T-helper 22 cell (primary cell): Measurements from ENCODE around the gene PLPPR5.

Experiments
- DNase-seq: peaks from one replicate; pipeline ENCODE4 v3.0.0-alpha.2; 2020; ENCODE audit warnings: low read depth

The PLPPR5 gene

GRCh38 chr1:98967122-98967521, 37.5 kb downstream of the PLPPR5 start:
- DNase-seq, result no peak

DNA sequence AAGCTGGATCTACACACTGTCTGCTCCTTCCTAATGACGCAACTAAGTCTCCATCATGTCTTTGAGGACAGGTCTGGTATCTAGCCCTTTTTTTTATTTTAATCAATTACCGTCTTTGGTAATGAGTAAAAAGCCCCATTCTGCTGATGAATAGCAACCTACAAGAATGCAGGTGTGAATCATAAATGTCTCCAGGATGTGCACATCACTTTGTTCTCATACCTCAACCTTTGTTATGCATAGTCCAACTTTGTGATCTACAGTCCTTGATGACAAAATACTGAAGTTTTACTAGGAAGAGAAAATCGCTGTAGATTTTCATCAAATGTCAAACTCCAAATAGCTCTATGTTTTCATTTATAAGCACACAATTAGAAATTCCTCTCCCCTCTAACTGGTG, 39.3 kb downstream of the PLPPR5 start:
- no peak for DNase-seq

DNA sequence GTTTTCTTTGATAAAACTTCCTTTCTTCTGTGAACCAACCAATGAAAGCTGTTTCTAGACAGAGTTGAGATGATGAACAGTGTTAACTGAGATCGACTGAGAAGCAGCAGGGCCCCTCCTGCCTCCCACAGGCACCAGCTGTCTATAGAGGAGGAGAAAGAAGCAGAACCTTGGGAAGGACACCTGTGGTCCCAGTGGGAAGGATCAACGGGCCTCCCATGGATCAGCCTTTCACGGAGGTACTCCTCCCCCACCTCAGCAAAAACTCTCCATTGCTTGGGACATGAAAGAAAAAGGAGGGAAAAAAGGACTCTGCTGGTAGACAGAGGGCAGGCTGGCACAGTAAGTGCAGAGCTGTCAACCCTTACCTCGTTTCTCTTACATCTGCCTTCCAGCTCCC, 40.5 kb downstream of the PLPPR5 start:
- no peak for DNase-seq

DNA sequence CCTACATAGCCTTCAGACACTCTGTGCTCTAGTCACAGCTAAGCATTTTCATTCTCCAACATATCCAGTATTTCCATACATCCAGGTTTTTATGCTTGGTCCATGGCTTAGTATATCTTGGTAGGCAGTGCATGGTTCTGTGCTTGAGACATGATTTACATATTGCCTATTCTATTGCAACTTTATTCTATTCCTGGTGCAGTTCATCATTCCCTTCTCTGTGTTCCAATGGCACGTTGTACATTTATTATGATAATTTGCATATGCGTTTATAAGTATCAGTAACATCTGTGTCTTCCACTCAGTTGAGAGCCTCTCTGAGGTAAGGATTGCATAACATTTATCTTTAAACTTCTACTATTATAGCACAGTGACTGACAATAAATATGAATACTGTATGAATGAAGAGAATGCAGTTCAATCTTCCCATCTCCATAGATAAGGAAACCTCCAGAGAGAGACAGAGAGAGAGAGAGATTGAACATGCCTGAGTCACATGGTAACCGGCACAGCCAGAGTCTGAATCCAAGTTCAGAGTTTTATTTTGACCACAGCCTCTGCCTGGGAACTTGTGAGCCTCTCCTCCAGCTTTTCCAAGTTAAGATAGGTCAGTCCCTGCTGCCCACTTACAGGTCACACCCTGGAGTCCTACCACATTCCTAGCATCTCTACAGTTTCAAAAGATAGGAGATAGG, 41.5 kb downstream of the PLPPR5 start:
- no peak for DNase-seq

DNA sequence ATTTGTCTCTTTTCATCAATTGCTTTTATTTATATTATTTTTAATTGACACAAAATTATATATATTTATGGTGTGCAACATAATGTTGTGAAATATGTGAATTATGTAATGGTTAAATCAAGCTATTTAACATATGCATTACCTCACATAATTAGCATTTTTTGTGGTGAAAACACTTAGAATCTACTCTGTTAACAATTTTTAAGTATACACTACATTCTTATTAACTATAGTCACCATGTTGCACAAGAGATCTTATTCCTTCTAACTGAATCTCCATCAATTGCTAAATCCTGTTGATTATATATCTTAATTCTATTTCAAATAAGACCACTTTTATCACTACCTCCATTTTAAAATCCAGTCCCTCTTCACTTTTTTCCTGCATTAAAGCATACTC, 42.5 kb downstream of the PLPPR5 start:
- no peak for DNase-seq

DNA sequence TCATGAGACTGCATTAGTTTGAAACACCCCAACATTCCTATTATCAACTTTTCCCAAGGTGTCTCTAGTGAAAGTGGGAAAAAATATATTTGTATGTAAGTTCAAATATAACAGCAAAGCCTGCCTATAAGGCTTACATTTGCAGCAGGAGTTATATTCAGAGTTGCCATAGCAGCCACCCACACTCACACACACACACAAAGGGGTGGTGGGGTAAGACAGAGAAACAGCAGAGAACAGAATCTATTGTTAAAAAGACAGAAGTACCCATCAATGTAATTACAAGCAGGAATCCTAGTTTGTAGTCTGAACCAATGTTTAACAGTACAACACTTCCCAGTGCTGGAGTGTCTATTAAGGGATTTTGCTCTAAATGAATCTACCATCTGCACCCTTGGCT, 55.0 kb downstream of the PLPPR5 start:
- no peak for DNase-seq

- DNase-seq, result no peak
These were observed 55.5 kb downstream of the PLPPR5 start for GRCh38 chr1:98949166-98949565.

DNA sequence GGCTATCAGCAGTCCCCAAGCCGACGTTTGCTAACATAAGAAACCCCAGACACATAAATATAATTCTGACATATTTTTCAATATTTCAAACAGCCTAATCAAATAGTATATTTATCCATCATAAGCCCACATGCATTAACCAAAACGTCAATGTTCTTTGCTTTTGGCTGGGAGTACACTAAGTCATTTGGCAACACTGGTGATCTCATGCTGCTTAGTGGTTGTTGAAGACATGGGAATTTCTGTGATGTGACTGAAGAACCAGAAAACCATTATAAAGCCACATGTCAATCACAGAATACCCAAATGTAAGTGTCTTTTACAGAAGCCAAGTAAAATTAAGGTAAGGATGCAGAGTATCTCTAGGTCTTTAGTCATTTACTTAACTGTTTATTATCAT, 57.6 kb downstream of the PLPPR5 start:
- no peak for DNase-seq

DNA sequence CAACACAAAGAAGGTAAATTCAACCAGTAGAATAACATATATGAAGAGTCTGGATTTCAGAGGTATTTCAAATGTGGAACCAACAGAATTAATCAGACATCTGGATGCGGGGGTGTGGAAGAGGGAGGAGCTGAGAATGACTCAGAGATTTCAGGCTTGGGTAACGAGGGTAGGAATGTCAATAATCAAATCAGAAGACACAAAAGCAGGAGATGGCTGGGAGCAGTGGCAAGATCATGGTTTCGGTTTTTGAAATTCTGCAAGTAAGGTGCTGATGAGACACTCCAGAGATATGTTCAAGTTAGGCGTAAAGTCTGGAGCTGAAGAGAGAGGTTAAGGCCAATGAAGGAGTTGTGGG, 64.0 kb downstream of the PLPPR5 start:
- no peak for DNase-seq

DNA sequence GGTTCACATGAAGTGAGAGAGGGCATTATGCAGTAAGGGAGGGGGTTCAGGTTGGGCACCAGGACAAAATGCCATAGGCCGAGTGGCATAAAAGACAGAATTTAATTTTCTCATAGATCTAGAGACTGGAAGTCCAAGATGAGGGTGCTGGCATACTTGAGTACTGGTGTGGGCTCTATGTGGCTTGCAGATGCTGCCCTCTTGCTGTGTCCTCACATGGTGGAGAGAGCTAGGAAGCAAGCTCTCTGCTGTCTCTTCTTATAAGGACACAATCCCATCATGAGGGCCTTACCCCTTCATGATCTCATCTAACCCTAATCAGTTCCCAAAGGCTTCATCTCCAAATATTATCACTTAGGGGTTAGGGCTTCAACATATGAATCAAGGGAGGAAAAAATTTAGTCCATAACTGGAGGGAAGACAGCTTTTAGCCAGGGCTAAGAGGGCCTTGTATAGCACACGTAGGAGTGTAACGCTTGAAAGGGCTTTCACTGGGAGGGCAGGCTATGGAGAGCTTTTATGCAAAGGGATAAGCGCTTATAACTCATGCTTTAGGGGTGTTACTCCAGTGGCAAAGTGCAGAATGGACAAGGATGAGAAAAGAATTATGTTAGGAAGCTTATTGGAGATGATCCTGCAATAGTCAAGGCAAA, 64.5 kb downstream of the PLPPR5 start:
- DNase-seq, result no peak

DNA sequence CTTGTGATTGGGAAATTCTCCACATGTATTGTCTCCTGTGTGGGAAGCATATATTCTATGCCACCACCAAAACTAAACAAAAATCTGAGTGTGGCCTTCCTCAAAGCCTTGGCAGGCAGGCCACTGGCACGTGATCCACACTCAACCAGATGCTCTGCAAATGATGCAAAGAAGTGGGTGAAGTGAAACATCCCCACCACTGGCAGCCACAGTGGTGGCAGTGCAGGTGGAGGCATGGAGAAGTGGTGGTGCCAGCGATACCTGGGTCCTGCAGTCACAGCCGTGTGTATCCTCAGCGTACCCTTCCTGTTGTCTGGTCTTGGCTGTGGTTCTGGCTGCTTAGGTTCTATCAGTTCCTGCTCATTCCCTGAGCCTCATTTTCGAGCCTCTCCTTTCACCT, 65.2 kb downstream of the PLPPR5 start:
- no peak for DNase-seq

GRCh38 chr1:98937347-98937746, 67.3 kb downstream of the PLPPR5 start:
- no peak for DNase-seq

DNA sequence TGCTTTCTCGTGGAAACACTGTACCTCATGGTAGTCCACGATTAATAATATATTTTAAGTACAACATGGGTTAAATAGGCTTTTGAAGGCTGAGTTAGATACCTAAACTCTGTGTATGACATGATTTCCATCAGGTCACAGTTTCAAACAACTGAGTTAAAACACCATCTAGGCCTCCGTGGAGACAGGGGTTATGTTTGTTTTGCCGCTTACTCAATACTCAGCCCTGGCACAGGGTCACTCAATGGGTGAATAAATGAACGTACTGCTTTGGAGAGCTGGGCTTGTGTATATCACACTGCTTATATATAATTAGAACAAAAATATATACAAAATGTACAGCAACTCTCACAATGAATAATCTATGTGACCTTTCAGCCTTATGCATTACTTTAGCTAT, 72.5 kb downstream of the PLPPR5 start:
- no peak for DNase-seq

GRCh38 chr1:98931128-98931835, 73.4 kb downstream of the PLPPR5 start:
- DNase-seq, result no peak

- no peak for DNase-seq
These were observed 75.2 kb downstream of the PLPPR5 start for GRCh38 chr1:98929437-98929836.

- no peak for DNase-seq
These were observed 78.1 kb downstream of the PLPPR5 start for GRCh38 chr1:98926597-98926996.

GRCh38 chr1:98924977-98925376, 79.7 kb downstream of the PLPPR5 start:
- no peak for DNase-seq

- no peak for DNase-seq
These were observed 81.0 kb downstream of the PLPPR5 start for GRCh38 chr1:98923667-98924066.

GRCh38 chr1:98921817-98922216, 82.8 kb downstream of the PLPPR5 start:
- no peak for DNase-seq

DNA sequence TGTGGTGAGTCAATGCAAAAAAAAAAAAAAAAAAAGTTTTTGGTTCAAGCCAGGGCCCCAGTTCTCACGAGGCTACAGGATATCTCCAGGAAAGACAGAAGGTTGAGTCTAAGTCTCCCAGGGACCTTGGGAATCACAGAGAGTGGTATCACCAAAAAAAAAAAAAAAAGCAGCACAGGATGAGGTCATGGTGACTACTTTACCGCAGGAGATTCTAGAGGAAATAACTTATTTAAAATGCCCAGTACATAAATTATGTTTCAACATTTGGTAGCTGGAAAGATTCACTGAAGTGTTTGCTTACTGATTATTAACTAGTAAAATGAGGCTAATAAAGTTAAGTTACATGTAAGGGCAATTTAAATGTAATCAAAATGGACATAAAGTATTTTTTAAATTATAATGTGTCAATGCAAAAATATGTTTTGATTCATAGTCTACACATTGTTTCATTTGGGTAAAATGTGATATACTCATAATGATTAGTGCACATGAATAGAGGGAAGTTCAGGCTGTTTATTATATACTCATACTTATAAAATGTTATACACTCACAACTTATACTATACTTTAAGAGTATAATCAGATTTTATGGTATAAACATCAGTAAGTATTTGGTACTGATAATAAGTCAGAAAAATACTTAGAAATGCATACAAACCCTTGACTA, 84.1 kb downstream of the PLPPR5 start:
- DNase-seq, result no peak

- no peak for DNase-seq
These were observed 85.0 kb downstream of the PLPPR5 start for GRCh38 chr1:98919652-98920051.

DNA sequence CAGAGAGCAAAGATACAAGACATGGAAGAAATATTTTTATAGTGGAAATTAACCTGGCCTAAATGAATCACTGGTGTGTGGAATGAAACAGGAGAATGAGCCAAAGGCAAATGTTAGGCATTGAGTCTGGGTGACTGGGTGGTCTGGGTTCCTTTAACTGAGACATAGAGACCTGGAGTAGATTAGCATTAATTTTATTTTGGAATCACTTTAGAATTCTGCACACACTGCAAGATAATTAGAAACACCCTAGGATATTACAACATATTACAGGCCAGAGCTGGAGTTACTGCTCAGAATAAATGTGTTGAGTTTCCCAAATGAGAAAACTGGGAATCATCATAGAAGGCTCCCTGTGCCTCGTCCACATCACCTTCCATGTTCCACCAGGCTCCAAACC, 85.5 kb downstream of the PLPPR5 start:
- DNase-seq, result no peak

DNA sequence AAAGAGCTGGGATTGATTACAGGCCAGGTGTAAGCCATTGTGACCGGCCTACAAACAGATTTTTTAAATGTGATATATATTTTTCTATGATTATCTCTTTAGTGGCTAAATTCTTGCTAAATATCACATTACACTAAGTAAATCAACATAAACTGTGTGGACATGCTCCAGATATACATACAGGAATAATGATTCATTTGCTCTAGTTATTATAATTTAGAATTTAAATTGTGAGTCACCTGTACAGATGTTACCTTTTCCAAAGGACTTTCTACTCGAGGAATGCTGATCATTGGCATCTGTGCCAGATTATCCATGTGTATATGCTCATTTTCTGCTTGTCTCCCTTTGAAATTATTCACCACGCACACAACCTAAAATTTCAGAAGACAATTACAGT, 90.1 kb downstream of the PLPPR5 start:
- no peak for DNase-seq
